UCSD-AML1 (cell line): ENCODE results near the gene MEF2B.
"Not testable (repeated sequence)": the region's sequence is repeated elsewhere in the genome, so short reads cannot be mapped to it uniquely, and the experiment has no call there.

Experiments
- DNase-seq: peaks from one replicate; lab custom pipeline; 2025; ENCODE audit not compliant: unreplicated experiment; lab: John Stamatoyannopoulos, UW

The MEF2B gene

DNA sequence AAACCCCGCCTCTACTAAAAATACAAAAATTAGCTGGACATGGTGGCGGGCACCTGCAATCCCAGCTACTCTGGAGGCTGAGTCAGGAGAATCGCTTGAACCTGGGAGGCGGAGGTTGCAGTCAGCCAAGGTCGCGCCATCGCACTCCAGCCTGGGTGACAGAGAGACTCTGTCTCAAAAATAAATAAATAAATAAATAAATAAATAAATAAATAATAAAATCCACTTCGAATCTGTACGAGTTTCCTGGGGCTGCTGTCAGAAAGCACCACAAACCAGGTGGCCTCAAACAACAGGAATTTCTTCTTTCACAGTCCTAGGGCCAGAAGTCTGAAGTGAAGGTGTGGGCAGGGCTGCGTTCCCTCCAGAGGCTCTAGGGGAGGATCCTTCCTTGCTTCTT, 67.5 kb downstream of the MEF2B start:
- not testable (repeated sequence) for DNase-seq

DNA sequence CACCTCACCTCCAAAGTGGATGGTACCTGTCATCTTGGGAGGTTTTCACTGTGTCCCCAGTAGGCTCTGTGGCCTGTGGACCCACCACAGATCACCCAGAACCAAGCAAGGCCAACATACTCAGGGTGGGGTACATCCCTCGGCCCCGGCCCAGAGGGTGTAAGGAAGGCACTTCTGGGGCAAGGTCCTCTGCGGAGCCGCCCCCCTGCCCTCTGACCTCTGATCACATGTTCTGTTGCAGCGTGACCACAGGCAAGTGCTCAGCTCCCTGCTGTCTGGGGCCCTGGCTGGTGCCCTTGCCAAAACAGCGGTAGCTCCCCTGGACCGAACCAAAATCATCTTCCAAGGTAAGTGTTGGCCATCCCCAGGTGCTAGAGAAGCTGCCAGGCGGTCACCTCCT, 68.5 kb downstream of the MEF2B start:
- DNase-seq: no peak

DNA sequence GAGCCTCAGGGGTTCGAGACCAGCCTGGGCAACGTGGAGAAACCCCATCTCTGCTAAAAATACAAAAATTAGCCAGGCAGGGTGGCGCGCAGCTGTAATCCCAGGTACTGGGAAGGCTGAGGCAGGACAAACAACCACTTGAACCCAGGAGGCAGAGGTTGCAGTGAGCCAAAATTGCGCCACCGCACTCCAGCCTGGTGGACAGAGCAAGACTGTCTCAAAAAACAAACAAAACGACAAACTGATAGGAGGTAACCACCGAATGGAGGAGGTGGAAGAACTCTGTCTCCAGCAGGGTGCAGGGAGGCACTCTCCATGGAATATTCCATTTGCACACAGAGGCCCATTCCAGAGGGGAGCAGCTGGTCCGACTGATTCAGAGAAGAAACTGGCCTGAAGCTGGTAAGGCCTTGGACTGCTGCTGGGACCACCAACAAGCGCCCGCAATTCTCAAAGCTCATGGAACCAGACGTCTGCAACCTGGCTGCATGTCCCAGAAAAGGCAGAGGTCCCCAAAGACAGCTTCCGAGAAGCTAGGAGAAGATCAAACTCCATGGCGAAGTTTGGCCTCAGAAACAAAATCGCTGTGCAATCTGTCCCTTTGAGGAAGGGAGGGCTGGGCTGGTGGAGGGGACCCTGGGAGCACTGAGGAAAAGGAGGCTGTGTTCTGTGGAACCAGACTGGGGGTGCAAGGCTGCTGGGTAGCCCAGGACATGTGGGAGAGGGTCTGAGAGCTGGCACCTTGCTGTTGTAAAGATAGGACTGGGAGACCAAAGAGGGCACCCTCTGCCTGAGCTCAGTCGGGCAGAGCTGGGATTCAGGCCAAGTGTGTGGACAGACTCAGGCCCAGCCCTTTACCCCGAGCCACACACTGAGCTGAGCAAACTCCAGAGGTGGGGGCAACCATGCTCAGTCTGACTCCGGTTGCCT, 71.1 kb downstream of the MEF2B start:
- no peak for DNase-seq

DNA sequence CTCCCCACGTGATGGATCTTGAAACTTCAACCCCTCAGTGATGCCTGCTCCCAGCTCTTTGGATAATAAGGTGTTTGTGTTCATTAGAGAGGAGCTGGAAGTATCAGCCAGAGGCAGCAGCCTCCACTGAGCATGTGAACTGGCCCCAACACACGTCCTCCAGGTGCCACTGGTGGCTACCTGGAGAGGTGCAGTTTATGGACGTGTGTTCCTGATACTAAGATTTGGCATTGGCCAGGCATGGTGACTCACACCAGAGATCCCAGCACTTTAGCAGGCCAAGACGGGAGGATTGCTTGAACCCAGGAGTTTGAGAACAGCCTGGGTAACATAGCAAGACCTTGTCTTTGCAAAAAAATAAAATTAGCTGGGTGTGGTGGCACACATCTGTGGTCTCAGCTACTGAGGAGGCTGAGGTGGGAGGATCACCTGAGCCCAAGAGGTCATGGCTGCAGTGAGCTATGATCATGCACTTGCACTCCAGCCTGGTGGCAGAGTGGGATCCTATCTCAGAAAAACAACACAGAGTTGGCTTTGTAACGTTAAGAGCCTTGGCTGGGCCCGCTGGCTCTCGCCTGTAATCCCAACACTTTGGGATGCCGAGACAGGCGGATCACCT, 71.9 kb downstream of the MEF2B start:
- no peak for DNase-seq

DNA sequence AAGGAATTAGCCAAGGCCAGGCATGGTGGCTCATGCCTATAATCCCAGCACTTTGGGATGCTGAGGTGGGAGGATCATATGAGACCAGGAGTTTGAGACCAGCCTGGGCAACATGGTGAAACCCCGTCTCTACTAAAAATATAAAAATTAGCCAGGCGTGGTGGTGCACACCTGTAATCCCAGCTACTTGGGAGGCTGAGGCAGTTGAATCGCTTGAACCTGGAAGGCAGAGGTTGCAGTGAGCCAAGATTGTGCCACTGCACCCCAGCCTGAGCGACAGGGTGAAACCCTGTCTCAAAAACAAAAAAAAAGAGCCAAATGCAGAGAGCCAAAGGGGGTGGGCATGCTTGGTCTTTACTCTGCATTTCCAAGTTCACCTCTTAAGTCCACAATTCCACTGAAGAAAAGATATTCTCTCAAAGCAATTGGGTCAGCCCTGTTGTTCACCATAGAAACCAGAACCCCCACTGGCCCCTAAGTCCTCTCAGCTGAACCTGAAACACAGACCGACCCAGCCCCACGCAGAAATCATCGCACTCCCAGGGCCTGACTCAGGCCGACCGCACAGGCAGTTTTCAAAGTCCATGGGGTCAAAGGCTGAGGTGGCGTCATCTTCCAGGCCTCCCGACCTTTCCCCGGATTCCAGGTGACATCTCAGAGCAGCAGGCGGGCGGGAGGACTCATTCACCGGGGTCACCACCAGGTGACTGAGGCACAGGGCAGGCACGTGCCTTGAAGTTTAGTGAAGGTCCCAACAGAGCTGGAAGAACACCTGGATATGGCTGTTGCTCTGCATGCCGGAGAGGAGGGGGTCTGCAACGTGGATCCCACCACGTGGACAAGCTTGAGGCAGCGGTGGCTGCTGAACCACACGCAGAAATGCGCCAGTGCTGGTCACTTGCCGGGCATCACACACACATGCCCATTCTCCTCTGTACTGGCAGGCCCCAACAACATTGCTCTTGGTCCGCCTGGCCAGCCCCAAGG, 73.1 kb downstream of the MEF2B start:
- DNase-seq: no peak

DNA sequence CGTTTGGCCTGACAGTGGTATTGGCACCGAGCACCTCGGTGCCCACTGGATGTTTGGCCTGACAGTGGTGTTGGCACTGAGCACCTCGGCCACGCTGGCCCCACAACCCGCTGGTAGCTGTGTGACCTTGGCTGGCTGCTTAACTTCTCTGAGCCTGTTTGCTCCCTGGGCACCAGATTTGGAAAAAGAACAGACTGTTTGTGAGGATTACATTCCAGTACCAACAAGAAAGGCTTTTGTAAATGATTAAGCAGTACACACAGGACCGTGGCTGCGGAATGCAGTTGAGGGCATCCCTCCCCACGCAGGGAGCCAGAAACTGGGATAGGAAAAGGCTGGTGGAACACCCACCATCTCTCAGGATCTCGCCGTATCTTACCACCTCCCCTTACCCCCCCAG, 74.4 kb downstream of the MEF2B start:
- DNase-seq: no peak
